ENCODE results near the gene FATE1.

Gene FATE1

GRCh38 chrX:151741606-151742005 lies 25.8 kb downstream of the FATE1 start:
- TF ChIP-seq CTCF (IDR thresholded peaks at IDR 0.05; ENCODE audit: borderline replicate concordance, extremely low read depth, low read length, poor library complexity, severe bottlenecking) = no peak
- TF ChIP-seq EZH2 (IDR thresholded peaks at IDR 0.05; ENCODE audit: borderline replicate concordance, low read depth, low read length, severe bottlenecking) = no peak
- no peak overlapping the region for H2AFZ ChIP-seq (ENCODE audit: low read depth, low read length)
- ATAC-seq (ENCODE audit: insufficient read depth, low read depth) = no peak
- no peaks in the 10 kb centered on the region for H4K20me1 ChIP-seq (ENCODE audit: insufficient read depth, low read length)
- no peak overlapping the region for H3K9ac ChIP-seq (ENCODE audit: low read depth, low read length)
- no peak overlapping the region for H3K27ac ChIP-seq (ENCODE audit: low read length)
- no peaks in the 10 kb centered on the region for H3K4me1 ChIP-seq (ENCODE audit: insufficient read depth, low read length)
- H3K9me3 ChIP-seq (ENCODE audit: insufficient read depth, low read length, severe bottlenecking) = no peaks in the 10 kb centered on the region
- no peaks in the 10 kb centered on the region for H3K79me2 ChIP-seq (ENCODE audit: insufficient read depth, low read length)
- H3K4me3 ChIP-seq (ENCODE audit: low read depth in 1 of 2, low read length in 2 of 2) = no peak overlapping the region
- no peaks in the 10 kb centered on the region for H3K36me3 ChIP-seq (ENCODE audit: insufficient read depth, low read length)
- H3K27me3 ChIP-seq (ENCODE audit: insufficient read depth, low read length, poor library complexity) = no peaks in the 10 kb centered on the region
- no peak for DNase-seq
- no peak overlapping the region for H3K4me2 ChIP-seq (ENCODE audit: insufficient read depth, low read length)

GRCh38 chrX:151742311-151742710 lies 26.5 kb downstream of the FATE1 start:
- no peaks in the 10 kb centered on the region for H3K9me3 ChIP-seq (ENCODE audit: insufficient read depth, low read length, severe bottlenecking)
- no peak for ATAC-seq (ENCODE audit: insufficient read depth, low read depth)
- H3K9ac ChIP-seq (ENCODE audit: low read depth, low read length) = no peak overlapping the region
- H3K27ac ChIP-seq (ENCODE audit: low read length) = no peak overlapping the region
- H3K36me3 ChIP-seq (ENCODE audit: insufficient read depth, low read length) = no peaks in the 10 kb centered on the region
- no peak overlapping the region for H2AFZ ChIP-seq (ENCODE audit: low read depth, low read length)
- no peaks in the 10 kb centered on the region for H3K27me3 ChIP-seq (ENCODE audit: insufficient read depth, low read length, poor library complexity)
- TF ChIP-seq CTCF (IDR thresholded peaks at IDR 0.05; ENCODE audit: borderline replicate concordance, extremely low read depth, low read length, poor library complexity, severe bottlenecking) (no peak), EZH2 (IDR thresholded peaks at IDR 0.05; ENCODE audit: borderline replicate concordance, low read depth, low read length, severe bottlenecking) (no peak)
- H4K20me1 ChIP-seq (ENCODE audit: insufficient read depth, low read length) = no peaks in the 10 kb centered on the region
- no peak overlapping the region for H3K4me2 ChIP-seq (ENCODE audit: insufficient read depth, low read length)
- no peak overlapping the region for H3K4me3 ChIP-seq (ENCODE audit: low read depth in 1 of 2, low read length in 2 of 2)
- no peaks in the 10 kb centered on the region for H3K79me2 ChIP-seq (ENCODE audit: insufficient read depth, low read length)
- DNase-seq = no peak
- H3K4me1 ChIP-seq (ENCODE audit: insufficient read depth, low read length) = no peaks in the 10 kb centered on the region

- Histone ChIP-seq H3K9me3 (ENCODE audit: insufficient read depth, low read length, severe bottlenecking) (no peaks in the 10 kb centered on the region), H3K4me2 (ENCODE audit: insufficient read depth, low read length) (no peak overlapping the region), H3K4me1 (ENCODE audit: insufficient read depth, low read length) (no peaks in the 10 kb centered on the region), H3K27ac (ENCODE audit: low read length) (no peak overlapping the region), H4K20me1 (ENCODE audit: insufficient read depth, low read length) (no peaks in the 10 kb centered on the region), H3K27me3 (ENCODE audit: insufficient read depth, low read length, poor library complexity) (no peaks in the 10 kb centered on the region), H3K36me3 (ENCODE audit: insufficient read depth, low read length) (no peaks in the 10 kb centered on the region), H3K4me3 (ENCODE audit: low read depth in 1 of 2, low read length in 2 of 2) (no peak overlapping the region), H2AFZ (ENCODE audit: low read depth, low read length) (no peak overlapping the region), H3K79me2 (ENCODE audit: insufficient read depth, low read length) (no peaks in the 10 kb centered on the region), H3K9ac (ENCODE audit: low read depth, low read length) (no peak overlapping the region)
- DNase-seq (no peak), ATAC-seq (ENCODE audit: insufficient read depth, low read depth) (no peak)
- no peak for TF ChIP-seq EZH2 (IDR thresholded peaks at IDR 0.05; ENCODE audit: borderline replicate concordance, low read depth, low read length, severe bottlenecking)
- no peak for TF ChIP-seq CTCF (IDR thresholded peaks at IDR 0.05; ENCODE audit: borderline replicate concordance, extremely low read depth, low read length, poor library complexity, severe bottlenecking)
Observed at GRCh38 chrX:151743651-151744470, 28.0 kb downstream of the FATE1 start.
